SK-N-MC (cell line): ENCODE data around the gene CNFN.

Experiments
- DNase-seq: peaks from one replicate; pipeline ENCODE4 v3.0.0-alpha.2; 2011; ENCODE audit warnings: low read depth, low spot score
- H3K27ac ChIP-seq: fragments of 200-600 bp; sonication (generic); 2 replicates; pipeline ENCODE4 v1.5.1; 2016; ENCODE audit warnings: mixed run types
- H3K36me3 ChIP-seq: fragments of 200-600 bp; sonication (generic); 2 replicates; pipeline ENCODE4 v1.6.1; 2017; ENCODE audit warnings: antibody characterized with exemption, low read length, mixed read lengths; ENCODE audit not compliant: insufficient read depth
- H3K4me3 ChIP-seq: fragments of 200-600 bp; sonication (generic); 2 replicates; pipeline ENCODE4 v1.5.1; 2016
- H3K9ac ChIP-seq: fragments of 200-600 bp; sonication (generic); 2 replicates; pipeline ENCODE4 v1.8.0; 2017; ENCODE audit warnings: mixed run types, mixed read lengths; ENCODE audit not compliant: insufficient read length
- H3K9me3 ChIP-seq: fragments of 200-600 bp; sonication (generic); 2 replicates; pipeline ENCODE4 v1.6.1; 2017; ENCODE audit warnings: low read depth, mild to moderate bottlenecking, antibody characterized with exemption, low read length, moderate library complexity, mixed read lengths
- EZH2 ChIP-seq: fragments of 200-600 bp; sonication (generic); IDR thresholded peaks from one replicate; pipeline ENCODE4 v1.6.1; 2017; ENCODE audit warnings: antibody characterized with exemption
- FOXP2 ChIP-seq: optimal IDR thresholded peaks from 2 replicates; pipeline ENCODE3; 2011; ENCODE audit warnings: mild to moderate bottlenecking, moderate library complexity; ENCODE audit not compliant: insufficient read depth; ENCODE audit errors: extremely low read length, control extremely low read depth
- POLR2AphosphoS5 ChIP-seq: IDR thresholded peaks from 2 replicates; pipeline ENCODE4 v1.6.1; 2012; ENCODE audit warnings: mild to moderate bottlenecking, low read depth, low read length, borderline replicate concordance

CNFN gene

GRCh38 chr19:42403586-42403985, 13.5 kb upstream of the CNFN start:
- Histone ChIP-seq H3K4me3 (no peak overlapping the region), H3K27ac (no peak overlapping the region), H3K9me3 (no peaks in the 10 kb centered on the region), H3K36me3 (no peaks in the 10 kb centered on the region), H3K9ac (no peak overlapping the region)
- DNase-seq: no peak
- TF ChIP-seq POLR2AphosphoS5: no peak
- no peak for TF ChIP-seq FOXP2
- TF ChIP-seq EZH2: no peak

- H3K4me3 ChIP-seq: no peak overlapping the region
- no peak overlapping the region for H3K27ac ChIP-seq
- no peak overlapping the region for H3K9ac ChIP-seq
Measured at GRCh38 chr19:42402376-42403116, 12.4 kb upstream of the CNFN start.

GRCh38 chr19:42401365-42402303, 11.5 kb upstream of the CNFN start:
- DNase-seq: peak; percentile 47
- no peak for TF ChIP-seq EZH2
- no peak for TF ChIP-seq FOXP2
- no peak for TF ChIP-seq POLR2AphosphoS5
- H3K36me3 ChIP-seq: no peaks in the 10 kb centered on the region
- peak overlapping the region; percentile 70 for H3K4me3 ChIP-seq
- H3K9ac ChIP-seq: no peak overlapping the region
- H3K27ac ChIP-seq: no peak overlapping the region
- no peaks in the 10 kb centered on the region for H3K9me3 ChIP-seq

More at GRCh38 chr19:42402376-42403116, 12.4 kb upstream of the CNFN start:
- no peak for DNase-seq
- TF ChIP-seq FOXP2 (no peak), EZH2 (no peak), POLR2AphosphoS5 (no peak)
- Histone ChIP-seq H3K36me3 (no peaks in the 10 kb centered on the region), H3K9me3 (no peaks in the 10 kb centered on the region)

- Histone ChIP-seq H3K9ac (no peak overlapping the region), H3K4me3 (no peak overlapping the region), H3K9me3 (no peaks in the 10 kb centered on the region), H3K27ac (no peak overlapping the region), H3K36me3 (no peaks in the 10 kb centered on the region)
- DNase-seq: no peak
- TF ChIP-seq POLR2AphosphoS5: no peak
- TF ChIP-seq EZH2: no peak
- TF ChIP-seq FOXP2: no peak
Measured at GRCh38 chr19:42400404-42400803, 10.3 kb upstream of the CNFN start.

- H3K9ac ChIP-seq: peak overlapping the region; percentile 75
- peak overlapping the region; percentile 91 for H3K4me3 ChIP-seq
- no peak for DNase-seq
- no peaks in the 10 kb centered on the region for H3K9me3 ChIP-seq
- TF ChIP-seq FOXP2 (no peak), EZH2 (no peak), POLR2AphosphoS5 (no peak)
- H3K27ac ChIP-seq: no peak overlapping the region
- H3K36me3 ChIP-seq: no peaks in the 10 kb centered on the region
Measured at GRCh38 chr19:42397263-42398166, 7.4 kb upstream of the CNFN start.

- H3K27ac ChIP-seq: peak overlapping the region; percentile 47; the same call in 1 of the 2 replicates
Measured at GRCh38 chr19:42396381-42397262, 6.5 kb upstream of the CNFN start.

GRCh38 chr19:42394751-42395150, 4.7 kb upstream of the CNFN start:
- Histone ChIP-seq H3K4me3 (no peak overlapping the region), H3K36me3 (no peaks in the 10 kb centered on the region), H3K9me3 (no peaks in the 10 kb centered on the region), H3K27ac (no peak overlapping the region), H3K9ac (no peak overlapping the region)
- TF ChIP-seq EZH2 (no peak), POLR2AphosphoS5 (no peak), FOXP2 (no peak)
- no peak for DNase-seq

More at GRCh38 chr19:42396381-42397262, 6.5 kb upstream of the CNFN start:
- peak; percentile 85 for DNase-seq
- H3K9ac ChIP-seq: peak overlapping the region; percentile 81
- no peaks in the 10 kb centered on the region for H3K36me3 ChIP-seq
- H3K4me3 ChIP-seq: peak overlapping the region; percentile 91
- no peaks in the 10 kb centered on the region for H3K9me3 ChIP-seq
- TF ChIP-seq FOXP2 (no peak), POLR2AphosphoS5 (peak; percentile 89; the same call in 1 of the 2 replicates)
